HG03064 (cell line): Measurements from ENCODE around the gene WAS.
"Not testable (repeated sequence)": the region's sequence is repeated elsewhere in the genome, so short reads cannot be mapped to it uniquely, and the experiment has no call there.

Experiments used
- ATAC-seq: cut with Tn5 transposase; IDR thresholded peaks from one replicate; pipeline ENCODE4 v1.9.1; 2021; ENCODE audit warnings: low read depth; ENCODE audit not compliant: unreplicated experiment

The WAS gene

GRCh38 chrX:48684134-48684533 lies 535 bp downstream of the WAS start:
- no peak for ATAC-seq

GRCh38 chrX:48685416-48685815 lies 1.8 kb downstream of the WAS start:
- ATAC-seq = no peak

GRCh38 chrX:48688531-48689150 lies 5.0 kb downstream of the WAS start:
- no peak for ATAC-seq

GRCh38 chrX:48689208-48689920 lies 5.8 kb downstream of the WAS start:
- ATAC-seq = no peak

- ATAC-seq = not testable (repeated sequence)
These were observed 8.1 kb downstream of the WAS start for GRCh38 chrX:48691746-48692145.

GRCh38 chrX:48694776-48695533 lies 11.4 kb downstream of the WAS start:
- ATAC-seq = no peak

- no peak for ATAC-seq
These were observed 11.9 kb downstream of the WAS start for GRCh38 chrX:48695534-48695896.

- peak; percentile 10 for ATAC-seq
These were observed 12.3 kb downstream of the WAS start for GRCh38 chrX:48695925-48696300.

- ATAC-seq = peak; percentile 90
These were observed 12.8 kb downstream of the WAS start, which contains the start of gene SUV39H1 for GRCh38 chrX:48696301-48696908. SUV39H1 (plus strand) TSS chrX:48696734; CDS start chrX:48696785, 51 bp downstream.

GRCh38 chrX:48696909-48697727 lies 13.5 kb downstream of the WAS start:
- peak; percentile 7 for ATAC-seq

- ATAC-seq = no peak
These were observed 14.7 kb downstream of the WAS start for GRCh38 chrX:48698306-48698705.

GRCh38 chrX:48700246-48700645 lies 16.6 kb downstream of the WAS start:
- no peak for ATAC-seq

GRCh38 chrX:48700951-48701653 lies 17.5 kb downstream of the WAS start:
- no peak for ATAC-seq

- no peak for ATAC-seq
These were observed 18.4 kb downstream of the WAS start for GRCh38 chrX:48702032-48702431.

- no peak for ATAC-seq
These were observed 19.1 kb downstream of the WAS start for GRCh38 chrX:48702716-48703115.

GRCh38 chrX:48703228-48703627 lies 19.6 kb downstream of the WAS start:
- no peak for ATAC-seq

GRCh38 chrX:48703642-48704481 lies 20.3 kb downstream of the WAS start:
- ATAC-seq = no peak

GRCh38 chrX:48705871-48706270 lies 22.3 kb downstream of the WAS start:
- no peak for ATAC-seq
